HG03457 (cell line): ENCODE results near the gene MRPL37.

Experiments used
- ATAC-seq: cut with Tn5 transposase; IDR thresholded peaks from one replicate; pipeline ENCODE4 v1.9.1; 2021; ENCODE audit warnings: moderate number of reproducible peaks; ENCODE audit not compliant: unreplicated experiment

The MRPL37 gene

GRCh38 chr1:54259546-54260140 is 59.7 kb downstream of the MRPL37 start:
- no peak for ATAC-seq

GRCh38 chr1:54260810-54261209 is 60.8 kb downstream of the MRPL37 start:
- ATAC-seq, result no peak

DNA sequence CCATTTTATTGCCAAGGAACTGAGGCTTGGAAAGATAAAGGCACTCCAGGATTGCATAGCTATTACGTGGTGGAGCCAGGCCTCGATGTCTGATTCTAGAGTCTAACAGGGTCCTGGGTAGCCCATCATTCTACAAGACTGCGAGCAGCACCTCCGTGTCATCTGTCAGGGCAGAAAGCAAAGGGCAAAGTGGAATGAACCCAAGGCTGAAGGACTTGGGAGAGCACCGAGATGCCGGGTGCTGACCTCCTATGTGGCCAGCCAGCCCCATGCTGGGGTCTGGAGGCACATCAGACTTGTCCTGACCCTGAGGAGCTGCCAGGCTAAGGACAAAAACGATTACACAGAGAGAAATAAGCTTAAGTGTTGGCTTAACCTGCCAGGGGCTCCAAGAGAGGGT is 62.3 kb downstream of the MRPL37 start:
- no peak for ATAC-seq

GRCh38 chr1:54263601-54264226 is 63.7 kb downstream of the MRPL37 start:
- ATAC-seq, result no peak

GRCh38 chr1:54265126-54265525 is 65.2 kb downstream of the MRPL37 start:
- ATAC-seq, result no peak

GRCh38 chr1:54265659-54266058 is 65.7 kb downstream of the MRPL37 start:
- ATAC-seq, result no peak

- ATAC-seq, result no peak
Measured at GRCh38 chr1:54266195-54266594, 66.2 kb downstream of the MRPL37 start.

GRCh38 chr1:54266908-54267307 is 66.9 kb downstream of the MRPL37 start:
- no peak for ATAC-seq
